Neural cell (in vitro differentiated cells): Measurements from ENCODE around the gene HELZ. TPM values are rescaled to one million over a fixed set of nuclear protein-coding genes. Genes with fewer than 3 reads are reported as not detected.

Source experiments
- H2AFZ ChIP-seq: fragments of 200-600, 300-800 bp; sonication (generic), shearing (Covaris generic); 2 replicates; pipeline ENCODE4 v1.6.0; 2014; ENCODE audit warnings: low read depth, mild to moderate bottlenecking, antibody characterized with exemption, low read length, moderate library complexity
- H3F3A ChIP-seq: fragments of 200-600 bp; shearing (Covaris generic); 2 replicates; pipeline ENCODE4 v1.6.1; 2016; ENCODE audit warnings: mild to moderate bottlenecking, moderate library complexity, mixed read lengths, antibody characterized with exemption, low read length; ENCODE audit not compliant: insufficient read depth, poor library complexity, severe bottlenecking
- H3K27ac ChIP-seq: fragments of 200-600, 300-800 bp; sonication (generic), shearing (Covaris generic); 2 replicates; pipeline ENCODE4 v1.5.1; 2014; ENCODE audit warnings: mild to moderate bottlenecking, low read length, moderate library complexity
- H3K27me3 ChIP-seq: fragments of 300-800, 200-600 bp; sonication (generic), shearing (Covaris generic); 2 replicates; pipeline ENCODE4 v1.6.0; 2014; ENCODE audit warnings: mild to moderate bottlenecking, low read depth, low read length, moderate library complexity; ENCODE audit not compliant: insufficient read depth
- H3K36me3 ChIP-seq: fragments of 300-800, 200-600 bp; sonication (generic), shearing (Covaris generic); 2 replicates; pipeline ENCODE4 v1.5.1; 2014; ENCODE audit warnings: mild to moderate bottlenecking, antibody characterized with exemption, low read length, moderate library complexity; ENCODE audit not compliant: insufficient read depth
- H3K4me2 ChIP-seq: fragments of 300-800, 200-600 bp; sonication (generic), shearing (Covaris generic); 2 replicates; pipeline ENCODE4 v1.6.0; 2014; ENCODE audit warnings: mild to moderate bottlenecking, low read length
- H3K4me3 ChIP-seq: fragments of 300-800, 200-600 bp; sonication (generic), shearing (Covaris generic); 2 replicates; pipeline ENCODE4 v1.5.1; 2014; ENCODE audit warnings: mild to moderate bottlenecking, low read length, moderate library complexity
- H3K79me2 ChIP-seq: fragments of 200-600 bp; shearing (Covaris generic); replicated peaks from 2 replicates; pipeline ENCODE4 v1.6.0; 2014; ENCODE audit warnings: mild to moderate bottlenecking, low read length, moderate library complexity; ENCODE audit not compliant: insufficient read depth
- H3K9ac ChIP-seq: fragments of 300-800, 200-600 bp; sonication (generic), shearing (Covaris generic); 2 replicates; pipeline ENCODE4 v1.6.1; 2016; ENCODE audit warnings: mild to moderate bottlenecking, low read length, mixed read lengths
- H3K9me2 ChIP-seq: fragments of 200-600 bp; shearing (Covaris generic); 2 replicates; pipeline ENCODE4 v1.6.1; 2016; ENCODE audit warnings: mild to moderate bottlenecking, low read length, mixed read lengths; ENCODE audit not compliant: insufficient read depth
- H3K9me3 ChIP-seq: fragments of 200-600, 300-800 bp; sonication (generic), shearing (Covaris generic); 2 replicates; pipeline ENCODE4 v1.6.1; 2016; ENCODE audit warnings: mild to moderate bottlenecking, mixed run types, low read length, moderate library complexity, mixed read lengths
- H4K20me1 ChIP-seq: fragments of 200-600 bp; shearing (Covaris generic); 2 replicates; pipeline ENCODE4 v1.6.1; 2016; ENCODE audit warnings: mild to moderate bottlenecking, mixed run types; ENCODE audit not compliant: insufficient read depth
- EP300 ChIP-seq: fragments of 450-650 bp; conservative IDR thresholded peaks from 2 replicates; pipeline ENCODE4 v1.6.1; 2014; ENCODE audit warnings: antibody characterized with exemption, mild to moderate bottlenecking, moderate library complexity; ENCODE audit not compliant: poor library complexity, severe bottlenecking
- EZH2 ChIP-seq: fragments of 200-600, 300-800 bp; shearing (Covaris generic), sonication (generic); IDR thresholded peaks from 2 replicates; pipeline ENCODE4 v1.6.1; 2014; ENCODE audit warnings: antibody characterized with exemption, low read length, borderline replicate concordance, mild to moderate bottlenecking; ENCODE audit not compliant: insufficient read depth, poor library complexity, severe bottlenecking
- MXI1 ChIP-seq: fragments of 450-650 bp; conservative IDR thresholded peaks from 2 replicates; pipeline ENCODE4 v1.6.1; 2014; ENCODE audit warnings: antibody characterized with exemption, mild to moderate bottlenecking; ENCODE audit not compliant: poor library complexity, severe bottlenecking
- POLR2AphosphoS5 ChIP-seq: IDR thresholded peaks from 2 replicates; pipeline ENCODE4 v1.6.1; 2012
- RAD21 ChIP-seq: fragments of 450-650 bp; conservative IDR thresholded peaks from 2 replicates; pipeline ENCODE4 v1.6.1; 2014; ENCODE audit warnings: antibody characterized with exemption, mild to moderate bottlenecking, moderate library complexity
- SMC3 ChIP-seq: fragments of 450-650 bp; conservative IDR thresholded peaks from 2 replicates; pipeline ENCODE4 v1.6.1; 2014; ENCODE audit warnings: antibody characterized with exemption, mild to moderate bottlenecking, moderate library complexity; ENCODE audit not compliant: poor library complexity
- TAF1 ChIP-seq: IDR thresholded peaks from 2 replicates; pipeline ENCODE4 v1.6.1; 2012; ENCODE audit warnings: low read depth
- polyA plus RNA-seq: library from polyadenylated mRNA; depleted of rRNA; stranded (reverse); fragments of >200 nt; gene quantifications from 2 replicates; pipeline ENCODE4 v1.2.3, GENCODE V29; 2014
- TF ChIP-seq, protein P1 (sequence below): IDR thresholded peaks from 2 replicates; pipeline ENCODE4 v1.6.1; 2012; ENCODE audit warnings: borderline replicate concordance
- TF ChIP-seq, protein P2 (sequence below): fragments of 450-650 bp; IDR thresholded peaks from 2 replicates; pipeline ENCODE4 v1.5.1; 2014; ENCODE audit warnings: antibody characterized with exemption, mild to moderate bottlenecking, moderate library complexity; ENCODE audit not compliant: poor library complexity, severe bottlenecking

Gene HELZ
- polyA plus RNA-seq, 1 donor from 2014 or later = 11.7 TPM

DNA sequence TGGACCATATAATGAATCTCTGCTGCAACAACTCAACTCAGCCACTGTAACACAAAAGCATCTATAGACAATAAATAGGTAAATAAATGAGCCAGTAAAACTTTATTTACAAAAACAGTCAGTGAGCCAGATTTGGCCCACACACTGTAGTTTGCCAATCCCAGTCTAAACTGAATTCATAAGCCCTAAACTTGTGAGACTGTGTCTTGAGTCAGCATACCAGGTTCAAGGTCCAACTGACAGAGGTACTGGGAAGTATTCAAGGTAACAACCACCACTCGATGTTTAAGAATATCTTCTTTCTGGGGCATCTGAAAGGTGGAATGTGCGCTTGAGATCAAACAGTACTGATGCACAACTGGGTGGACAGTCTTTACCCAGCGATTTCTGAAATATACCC lies 94.2 kb downstream of the HELZ start:
- H3K27ac ChIP-seq = no peak overlapping the region
- no peaks in the 10 kb centered on the region for H3K27me3 ChIP-seq
- TF ChIP-seq EZH2 = no peak
- TF ChIP-seq, protein P1, sequence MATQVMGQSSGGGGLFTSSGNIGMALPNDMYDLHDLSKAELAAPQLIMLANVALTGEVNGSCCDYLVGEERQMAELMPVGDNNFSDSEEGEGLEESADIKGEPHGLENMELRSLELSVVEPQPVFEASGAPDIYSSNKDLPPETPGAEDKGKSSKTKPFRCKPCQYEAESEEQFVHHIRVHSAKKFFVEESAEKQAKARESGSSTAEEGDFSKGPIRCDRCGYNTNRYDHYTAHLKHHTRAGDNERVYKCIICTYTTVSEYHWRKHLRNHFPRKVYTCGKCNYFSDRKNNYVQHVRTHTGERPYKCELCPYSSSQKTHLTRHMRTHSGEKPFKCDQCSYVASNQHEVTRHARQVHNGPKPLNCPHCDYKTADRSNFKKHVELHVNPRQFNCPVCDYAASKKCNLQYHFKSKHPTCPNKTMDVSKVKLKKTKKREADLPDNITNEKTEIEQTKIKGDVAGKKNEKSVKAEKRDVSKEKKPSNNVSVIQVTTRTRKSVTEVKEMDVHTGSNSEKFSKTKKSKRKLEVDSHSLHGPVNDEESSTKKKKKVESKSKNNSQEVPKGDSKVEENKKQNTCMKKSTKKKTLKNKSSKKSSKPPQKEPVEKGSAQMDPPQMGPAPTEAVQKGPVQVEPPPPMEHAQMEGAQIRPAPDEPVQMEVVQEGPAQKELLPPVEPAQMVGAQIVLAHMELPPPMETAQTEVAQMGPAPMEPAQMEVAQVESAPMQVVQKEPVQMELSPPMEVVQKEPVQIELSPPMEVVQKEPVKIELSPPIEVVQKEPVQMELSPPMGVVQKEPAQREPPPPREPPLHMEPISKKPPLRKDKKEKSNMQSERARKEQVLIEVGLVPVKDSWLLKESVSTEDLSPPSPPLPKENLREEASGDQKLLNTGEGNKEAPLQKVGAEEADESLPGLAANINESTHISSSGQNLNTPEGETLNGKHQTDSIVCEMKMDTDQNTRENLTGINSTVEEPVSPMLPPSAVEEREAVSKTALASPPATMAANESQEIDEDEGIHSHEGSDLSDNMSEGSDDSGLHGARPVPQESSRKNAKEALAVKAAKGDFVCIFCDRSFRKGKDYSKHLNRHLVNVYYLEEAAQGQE = no peak
- H3K9me2 ChIP-seq = no peaks in the 10 kb centered on the region
- no peaks in the 10 kb centered on the region for H3F3A ChIP-seq
- H3K4me3 ChIP-seq = no peak overlapping the region
- H4K20me1 ChIP-seq = no peaks in the 10 kb centered on the region
- no peak overlapping the region for H3K9ac ChIP-seq
- H3K4me2 ChIP-seq = no peak overlapping the region
- H3K9me3 ChIP-seq = no peaks in the 10 kb centered on the region
- H2AFZ ChIP-seq = no peak overlapping the region
- no peaks in the 10 kb centered on the region for H3K79me2 ChIP-seq
- H3K36me3 ChIP-seq = no peaks in the 10 kb centered on the region

DNA sequence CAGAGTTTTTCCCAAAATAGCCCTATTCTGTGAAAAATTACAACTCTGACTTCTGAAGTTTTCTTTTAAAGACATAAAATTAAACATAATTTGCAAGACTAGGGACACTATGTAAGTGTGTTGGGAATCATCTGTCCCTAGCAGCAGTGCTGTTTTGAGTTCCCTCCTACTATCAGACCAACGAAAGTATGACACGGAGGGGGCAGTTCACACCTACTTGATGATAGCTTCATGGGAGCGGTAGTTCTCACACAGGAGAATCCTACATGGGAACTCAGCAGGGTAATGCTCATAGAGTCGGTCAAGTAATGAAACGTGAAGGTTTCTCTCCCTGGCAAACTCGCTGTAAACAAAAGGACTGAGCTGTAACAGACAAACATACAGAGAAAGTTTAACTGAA lies 96.6 kb downstream of the HELZ start:
- H3K4me2 ChIP-seq = no peak overlapping the region
- H3K4me3 ChIP-seq = no peak overlapping the region
- H3K9me3 ChIP-seq = no peaks in the 10 kb centered on the region
- TF ChIP-seq MXI1 (no peak), EP300 (no peak), TAF1 (no peak), EZH2 (no peak), POLR2AphosphoS5 (no peak), SMC3 (no peak), RAD21 (no peak)
- TF ChIP-seq, protein P2, sequence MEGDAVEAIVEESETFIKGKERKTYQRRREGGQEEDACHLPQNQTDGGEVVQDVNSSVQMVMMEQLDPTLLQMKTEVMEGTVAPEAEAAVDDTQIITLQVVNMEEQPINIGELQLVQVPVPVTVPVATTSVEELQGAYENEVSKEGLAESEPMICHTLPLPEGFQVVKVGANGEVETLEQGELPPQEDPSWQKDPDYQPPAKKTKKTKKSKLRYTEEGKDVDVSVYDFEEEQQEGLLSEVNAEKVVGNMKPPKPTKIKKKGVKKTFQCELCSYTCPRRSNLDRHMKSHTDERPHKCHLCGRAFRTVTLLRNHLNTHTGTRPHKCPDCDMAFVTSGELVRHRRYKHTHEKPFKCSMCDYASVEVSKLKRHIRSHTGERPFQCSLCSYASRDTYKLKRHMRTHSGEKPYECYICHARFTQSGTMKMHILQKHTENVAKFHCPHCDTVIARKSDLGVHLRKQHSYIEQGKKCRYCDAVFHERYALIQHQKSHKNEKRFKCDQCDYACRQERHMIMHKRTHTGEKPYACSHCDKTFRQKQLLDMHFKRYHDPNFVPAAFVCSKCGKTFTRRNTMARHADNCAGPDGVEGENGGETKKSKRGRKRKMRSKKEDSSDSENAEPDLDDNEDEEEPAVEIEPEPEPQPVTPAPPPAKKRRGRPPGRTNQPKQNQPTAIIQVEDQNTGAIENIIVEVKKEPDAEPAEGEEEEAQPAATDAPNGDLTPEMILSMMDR = no peak
- TF ChIP-seq, protein P1 = no peak
- H3K9me2 ChIP-seq = no peaks in the 10 kb centered on the region
- no peaks in the 10 kb centered on the region for H4K20me1 ChIP-seq
- H3K9ac ChIP-seq = no peak overlapping the region
- no peak overlapping the region for H3K27ac ChIP-seq
- H3K36me3 ChIP-seq = no peaks in the 10 kb centered on the region
- H3K79me2 ChIP-seq = no peaks in the 10 kb centered on the region
- no peaks in the 10 kb centered on the region for H3K27me3 ChIP-seq
- H3F3A ChIP-seq = no peaks in the 10 kb centered on the region
- no peak overlapping the region for H2AFZ ChIP-seq
